Articular chondrocyte of knee joint (primary cell): Measurements from ENCODE around the gene KLHDC2. TPM values are rescaled to one million over a fixed set of nuclear protein-coding genes. Genes with fewer than 3 reads are reported as not detected.

Experiments used
- total RNA-seq: library from RNA; depleted of rRNA; stranded (reverse); fragments of >200 nt; gene quantifications from 2 replicates; pipeline ENCODE4 v1.2.3, GENCODE V29; 2012

Gene KLHDC2
- total RNA-seq: 82.0 and 102 TPM in 2 replicates

GRCh38 chr14:49767571-49768300, at the start of gene KLHDC2:
KLHDC2 (plus strand) TSS chr14:49768153; CDS start chr14:49768469, 316 bp downstream.

Other genes with a start within 250 kb of the KLHDC2 start
- gene RPS29, start 181.8 kb upstream of the KLHDC2 start, total RNA-seq: 3,172 and 6,740 TPM in 2 replicates
- gene LRR1, start 169.2 kb upstream of the KLHDC2 start, total RNA-seq: 15.5 and 19.6 TPM in 2 replicates
- 173 and 177 TPM in 2 replicates for gene RPL36AL, start 147.5 kb upstream of the KLHDC2 start, total RNA-seq
- gene MGAT2, start 147.4 kb upstream of the KLHDC2 start, total RNA-seq: 81.7 and 88.4 TPM in 2 replicates
- 7.8 and 11.5 TPM in 2 replicates for gene DNAAF2, start 132.9 kb upstream of the KLHDC2 start, total RNA-seq
- 8.5 and 13.1 TPM in 2 replicates for gene POLE2, start 79.9 kb upstream of the KLHDC2 start, total RNA-seq
- 4.6 and 5.0 TPM in 2 replicates for gene KLHDC1, start 75.0 kb upstream of the KLHDC2 start, total RNA-seq
- gene NEMF, start 84.6 kb downstream of the KLHDC2 start, total RNA-seq: 78.4 and 85.7 TPM in 2 replicates
- 113 and 161 TPM in 2 replicates for gene ARF6, start 124.9 kb downstream of the KLHDC2 start, total RNA-seq